ENCODE results near the gene SAMD5. TPM values are rescaled to one million over a fixed set of nuclear protein-coding genes. Genes with fewer than 3 reads are reported as not detected.

Gene SAMD5
- total and polyA plus RNA-seq, 9 of the 15 experiments (the other 6 are each of a cell fraction or from before 2014, with no cell fraction given): 0.15 to 0.91 (median 0.55) TPM

DNA sequence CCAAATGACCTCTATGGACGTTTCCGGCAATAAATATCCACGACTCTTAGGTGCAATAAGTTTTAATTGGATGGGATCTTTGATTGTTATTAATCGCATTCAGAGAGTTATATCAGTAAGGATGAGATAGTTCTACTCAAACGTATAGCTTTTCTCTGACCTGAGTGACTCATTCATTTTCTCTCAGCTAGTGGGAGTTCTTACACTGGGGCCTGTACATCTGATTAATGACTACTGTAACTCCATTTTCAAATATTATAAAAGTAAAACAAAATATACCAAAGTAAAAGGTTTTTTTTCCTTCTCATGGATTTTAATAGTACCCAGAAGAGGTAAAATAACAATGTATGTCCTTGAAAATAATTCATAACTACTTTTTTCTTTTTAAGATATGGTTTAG is 41.1 kb upstream of the SAMD5 start (continued):
- TF ChIP-seq KLF6 (CRISPR knock-in tag; IDR thresholded peaks at IDR 0.05; ENCODE audit: borderline replicate concordance): peak; percentile 72; the same call in 1 of the 2 replicates
- no peak for TF ChIP-seq POU5F1 (IDR thresholded peaks at IDR 0.05; ENCODE audit: borderline replicate concordance, low read depth, low read length, partially characterized antibody)
- 0 out of 2 replicates have a peak, but pooled peaks have one; percentile 22 for TF ChIP-seq POLR2H (tag; IDR thresholded peaks at IDR 0.05; ENCODE audit: low read depth)
- no peak for TF ChIP-seq ARNT (IDR thresholded peaks at IDR 0.05)
- TF ChIP-seq ZNF311 (CRISPR knock-in tag; IDR thresholded peaks at IDR 0.05): peak; percentile 29; the same call in 1 of the 2 replicates
- TF ChIP-seq BRD9 (IDR thresholded peaks at IDR 0.05; ENCODE audit: low read depth, partially characterized antibody): no peak
- TF ChIP-seq TBL1XR1 (IDR thresholded peaks at IDR 0.05; ENCODE audit: low read length in 2 of 2): no peak
- TF ChIP-seq ZNF584 (CRISPR knock-in tag; IDR thresholded peaks at IDR 0.05; ENCODE audit: low read depth): peak; percentile 77
- TF ChIP-seq ZNF41 (CRISPR knock-in tag; conservative IDR thresholded peaks at IDR 0.05): peak; percentile 77; the same call in 1 of the 2 replicates
- no peak for TF ChIP-seq ZNF644 (tag; IDR thresholded peaks at IDR 0.05; ENCODE audit: low read depth)
- no peak for TF ChIP-seq ERF (CRISPR knock-in tag; IDR thresholded peaks at IDR 0.05)
- TF ChIP-seq HCFC1 (IDR thresholded peaks at IDR 0.05; ENCODE audit: low read depth, low read length): no peak
- no peak for TF ChIP-seq SMAD2 (IDR thresholded peaks at IDR 0.05; ENCODE audit: low read depth, low read length)
- TF ChIP-seq XRCC4 (IDR thresholded peaks at IDR 0.05; ENCODE audit: extremely low read depth, insufficient read depth, insufficient read length): no peak
- TF ChIP-seq, protein P1, sequence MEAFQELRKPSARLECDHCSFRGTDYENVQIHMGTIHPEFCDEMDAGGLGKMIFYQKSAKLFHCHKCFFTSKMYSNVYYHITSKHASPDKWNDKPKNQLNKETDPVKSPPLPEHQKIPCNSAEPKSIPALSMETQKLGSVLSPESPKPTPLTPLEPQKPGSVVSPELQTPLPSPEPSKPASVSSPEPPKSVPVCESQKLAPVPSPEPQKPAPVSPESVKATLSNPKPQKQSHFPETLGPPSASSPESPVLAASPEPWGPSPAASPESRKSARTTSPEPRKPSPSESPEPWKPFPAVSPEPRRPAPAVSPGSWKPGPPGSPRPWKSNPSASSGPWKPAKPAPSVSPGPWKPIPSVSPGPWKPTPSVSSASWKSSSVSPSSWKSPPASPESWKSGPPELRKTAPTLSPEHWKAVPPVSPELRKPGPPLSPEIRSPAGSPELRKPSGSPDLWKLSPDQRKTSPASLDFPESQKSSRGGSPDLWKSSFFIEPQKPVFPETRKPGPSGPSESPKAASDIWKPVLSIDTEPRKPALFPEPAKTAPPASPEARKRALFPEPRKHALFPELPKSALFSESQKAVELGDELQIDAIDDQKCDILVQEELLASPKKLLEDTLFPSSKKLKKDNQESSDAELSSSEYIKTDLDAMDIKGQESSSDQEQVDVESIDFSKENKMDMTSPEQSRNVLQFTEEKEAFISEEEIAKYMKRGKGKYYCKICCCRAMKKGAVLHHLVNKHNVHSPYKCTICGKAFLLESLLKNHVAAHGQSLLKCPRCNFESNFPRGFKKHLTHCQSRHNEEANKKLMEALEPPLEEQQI (IDR thresholded peaks at IDR 0.05): no peak
- no peak for TF ChIP-seq PML (IDR thresholded peaks at IDR 0.05; ENCODE audit: low read length)
- TF ChIP-seq, protein P2, sequence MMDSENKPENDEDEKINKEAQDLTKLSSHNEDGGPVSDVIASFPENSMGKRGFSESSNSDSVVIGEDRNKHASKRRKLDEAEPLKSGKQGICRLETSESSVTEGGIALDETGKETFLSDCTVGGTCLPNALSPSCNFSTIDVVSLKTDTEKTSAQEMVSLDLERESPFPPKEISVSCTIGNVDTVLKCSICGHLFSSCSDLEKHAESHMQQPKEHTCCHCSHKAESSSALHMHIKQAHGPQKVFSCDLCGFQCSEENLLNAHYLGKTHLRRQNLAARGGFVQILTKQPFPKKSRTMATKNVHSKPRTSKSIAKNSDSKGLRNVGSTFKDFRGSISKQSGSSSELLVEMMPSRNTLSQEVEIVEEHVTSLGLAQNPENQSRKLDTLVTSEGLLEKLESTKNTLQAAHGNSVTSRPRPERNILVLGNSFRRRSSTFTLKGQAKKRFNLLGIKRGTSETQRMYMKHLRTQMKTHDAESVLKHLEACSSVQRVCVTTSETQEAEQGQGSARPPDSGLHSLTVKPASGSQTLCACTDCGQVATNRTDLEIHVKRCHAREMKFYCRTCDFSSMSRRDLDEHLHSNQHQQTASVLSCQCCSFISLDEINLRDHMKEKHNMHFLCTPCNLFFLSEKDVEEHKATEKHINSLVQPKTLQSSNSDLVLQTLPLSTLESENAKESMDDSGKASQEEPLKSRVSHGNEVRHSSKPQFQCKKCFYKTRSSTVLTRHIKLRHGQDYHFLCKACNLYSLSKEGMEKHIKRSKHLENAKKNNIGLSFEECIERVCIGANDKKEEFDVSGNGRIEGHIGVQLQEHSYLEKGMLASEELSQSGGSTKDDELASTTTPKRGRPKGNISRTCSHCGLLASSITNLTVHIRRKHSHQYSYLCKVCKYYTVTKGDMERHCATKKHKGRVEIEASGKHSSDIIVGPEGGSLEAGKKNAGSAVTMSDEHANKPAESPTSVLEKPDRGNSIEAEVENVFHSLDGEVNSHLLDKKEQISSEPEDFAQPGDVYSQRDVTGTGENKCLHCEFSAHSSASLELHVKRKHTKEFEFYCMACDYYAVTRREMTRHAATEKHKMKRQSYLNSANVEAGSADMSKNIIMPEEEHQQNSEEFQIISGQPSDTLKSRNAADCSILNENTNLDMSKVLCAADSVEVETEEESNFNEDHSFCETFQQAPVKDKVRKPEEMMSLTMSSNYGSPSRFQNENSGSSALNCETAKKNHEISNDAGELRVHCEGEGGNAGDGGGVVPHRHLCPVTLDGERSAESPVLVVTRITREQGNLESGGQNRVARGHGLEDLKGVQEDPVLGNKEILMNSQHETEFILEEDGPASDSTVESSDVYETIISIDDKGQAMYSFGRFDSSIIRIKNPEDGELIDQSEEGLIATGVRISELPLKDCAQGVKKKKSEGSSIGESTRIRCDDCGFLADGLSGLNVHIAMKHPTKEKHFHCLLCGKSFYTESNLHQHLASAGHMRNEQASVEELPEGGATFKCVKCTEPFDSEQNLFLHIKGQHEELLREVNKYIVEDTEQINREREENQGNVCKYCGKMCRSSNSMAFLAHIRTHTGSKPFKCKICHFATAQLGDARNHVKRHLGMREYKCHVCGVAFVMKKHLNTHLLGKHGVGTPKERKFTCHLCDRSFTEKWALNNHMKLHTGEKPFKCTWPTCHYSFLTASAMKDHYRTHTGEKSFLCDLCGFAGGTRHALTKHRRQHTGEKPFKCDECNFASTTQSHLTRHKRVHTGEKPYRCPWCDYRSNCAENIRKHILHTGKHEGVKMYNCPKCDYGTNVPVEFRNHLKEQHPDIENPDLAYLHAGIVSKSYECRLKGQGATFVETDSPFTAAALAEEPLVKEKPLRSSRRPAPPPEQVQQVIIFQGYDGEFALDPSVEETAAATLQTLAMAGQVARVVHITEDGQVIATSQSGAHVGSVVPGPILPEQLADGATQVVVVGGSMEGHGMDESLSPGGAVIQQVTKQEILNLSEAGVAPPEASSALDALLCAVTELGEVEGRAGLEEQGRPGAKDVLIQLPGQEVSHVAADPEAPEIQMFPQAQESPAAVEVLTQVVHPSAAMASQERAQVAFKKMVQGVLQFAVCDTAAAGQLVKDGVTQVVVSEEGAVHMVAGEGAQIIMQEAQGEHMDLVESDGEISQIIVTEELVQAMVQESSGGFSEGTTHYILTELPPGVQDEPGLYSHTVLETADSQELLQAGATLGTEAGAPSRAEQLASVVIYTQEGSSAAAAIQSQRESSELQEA (IDR thresholded peaks at IDR 0.05; ENCODE audit: low read depth): no peak
- peak; percentile 87 for TF ChIP-seq ZNF589 (CRISPR knock-in tag; IDR thresholded peaks at IDR 0.05; ENCODE audit: low read depth)
- TF ChIP-seq PTBP1 (IDR thresholded peaks at IDR 0.05; ENCODE audit: low read depth, low read length): no peak

Data from K562 (cell line).